Measurements from ENCODE around the gene KDM4B.
A peak's percentile ranks its signal among the peaks of the same experiment; 100 is the strongest.

Gene KDM4B

DNA sequence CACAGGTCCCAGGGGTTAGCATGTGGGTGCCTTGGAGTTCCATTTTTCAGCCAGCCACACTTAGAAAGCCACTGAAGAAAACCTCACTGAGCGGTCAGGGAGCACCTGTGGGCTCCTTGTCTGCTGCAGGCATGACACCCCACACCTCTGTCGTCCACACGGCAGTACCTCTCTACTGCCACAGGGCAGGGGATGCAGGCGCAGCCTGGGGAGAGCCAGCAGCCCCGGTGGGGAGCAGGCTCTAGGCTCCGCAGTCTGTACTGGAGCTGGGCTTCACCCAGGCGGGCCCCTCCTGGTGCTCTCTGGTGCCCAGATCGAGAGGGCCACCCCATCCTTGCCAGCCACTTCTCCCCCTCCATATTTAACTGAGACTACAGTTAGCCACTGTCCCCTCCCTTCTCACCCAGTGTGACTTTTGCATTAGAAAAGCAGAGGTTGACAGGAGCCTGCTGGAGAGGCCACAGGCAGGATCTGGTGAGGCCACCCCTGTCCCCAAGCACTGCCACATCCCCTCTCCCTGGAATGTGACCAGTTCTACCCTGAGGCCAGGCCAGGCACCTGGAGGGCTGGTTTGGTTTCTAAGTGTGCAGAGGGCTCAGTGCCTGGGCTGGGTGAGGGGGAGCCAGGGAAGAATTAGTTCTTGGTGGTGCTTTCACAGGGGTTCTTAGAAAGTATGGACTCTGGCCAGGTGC lies 104.4 kb downstream of the KDM4B start:
- no peak for DNase-seq (ENCODE audit: low read depth)

DNA sequence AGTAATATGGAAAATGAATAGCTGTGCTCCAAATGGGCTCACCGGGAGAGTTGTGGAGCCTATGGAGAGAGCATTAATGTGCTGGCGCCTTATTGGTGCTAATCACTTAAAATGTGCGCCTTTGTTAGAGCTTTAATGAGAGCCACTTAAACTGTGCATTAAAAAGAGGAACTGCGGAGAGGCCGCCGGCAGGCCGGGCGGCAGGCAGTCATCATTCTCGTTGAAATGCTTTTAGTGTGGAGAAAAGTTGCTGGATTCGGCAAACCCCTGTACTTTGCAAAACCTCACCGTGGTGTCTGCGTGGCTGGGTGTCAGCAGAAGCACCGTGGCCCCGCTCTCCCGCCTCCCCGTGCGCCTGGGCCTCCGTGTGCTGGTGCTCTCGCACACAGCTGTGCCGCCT lies 105.5 kb downstream of the KDM4B start:
- DNase-seq (ENCODE audit: low read depth), result no peak

DNA sequence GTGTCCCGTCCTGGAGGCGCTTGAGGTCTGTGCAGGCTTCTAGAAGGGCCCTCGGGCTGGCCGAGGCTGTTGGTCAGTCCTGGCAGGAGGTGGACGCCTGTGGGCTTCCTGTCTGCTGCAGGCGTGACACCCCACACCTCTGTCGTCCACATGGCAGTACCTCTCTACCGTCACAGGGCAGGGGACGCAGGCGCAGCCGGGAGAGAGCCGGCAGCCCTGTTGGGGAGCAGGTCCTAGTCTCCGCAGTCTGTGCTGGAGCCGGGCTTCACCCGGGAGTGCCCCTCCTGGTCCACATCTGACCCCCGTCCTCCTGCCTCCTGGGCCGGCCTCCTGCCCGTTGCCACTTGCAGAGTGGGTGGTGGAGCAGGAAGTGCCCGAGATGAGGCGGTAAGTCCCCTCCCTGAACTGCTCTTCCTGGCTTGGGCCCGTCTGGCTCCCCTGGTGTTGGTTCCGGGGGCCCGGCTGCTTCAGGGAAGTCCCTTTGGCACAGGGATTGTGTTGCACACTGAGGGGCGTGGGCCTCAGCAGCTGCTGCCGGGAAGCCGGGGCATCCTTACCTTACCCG lies 106.0 kb downstream of the KDM4B start:
- no peak for DNase-seq (ENCODE audit: low read depth)

DNA sequence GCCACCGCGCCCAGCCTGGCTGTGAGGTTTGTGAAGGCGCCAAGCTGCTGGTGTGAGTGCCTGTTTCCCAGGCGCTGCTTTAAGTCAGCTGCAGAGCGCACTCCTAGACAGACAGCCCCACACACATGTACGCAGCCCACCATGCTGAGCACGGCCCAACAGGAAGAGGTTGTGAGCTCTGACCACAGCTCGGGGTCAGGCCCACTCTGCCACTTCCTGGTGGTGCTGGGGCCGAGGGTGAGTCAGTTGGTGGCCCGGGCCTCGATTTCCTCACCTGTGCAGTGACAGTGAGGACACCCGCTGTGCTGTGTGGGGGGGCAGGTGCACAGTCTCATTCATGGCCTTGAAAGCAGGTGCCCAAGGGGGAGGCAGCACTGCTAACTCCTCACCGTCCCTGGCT lies 106.7 kb downstream of the KDM4B start:
- DNase-seq (ENCODE audit: low read depth), result no peak

DNA sequence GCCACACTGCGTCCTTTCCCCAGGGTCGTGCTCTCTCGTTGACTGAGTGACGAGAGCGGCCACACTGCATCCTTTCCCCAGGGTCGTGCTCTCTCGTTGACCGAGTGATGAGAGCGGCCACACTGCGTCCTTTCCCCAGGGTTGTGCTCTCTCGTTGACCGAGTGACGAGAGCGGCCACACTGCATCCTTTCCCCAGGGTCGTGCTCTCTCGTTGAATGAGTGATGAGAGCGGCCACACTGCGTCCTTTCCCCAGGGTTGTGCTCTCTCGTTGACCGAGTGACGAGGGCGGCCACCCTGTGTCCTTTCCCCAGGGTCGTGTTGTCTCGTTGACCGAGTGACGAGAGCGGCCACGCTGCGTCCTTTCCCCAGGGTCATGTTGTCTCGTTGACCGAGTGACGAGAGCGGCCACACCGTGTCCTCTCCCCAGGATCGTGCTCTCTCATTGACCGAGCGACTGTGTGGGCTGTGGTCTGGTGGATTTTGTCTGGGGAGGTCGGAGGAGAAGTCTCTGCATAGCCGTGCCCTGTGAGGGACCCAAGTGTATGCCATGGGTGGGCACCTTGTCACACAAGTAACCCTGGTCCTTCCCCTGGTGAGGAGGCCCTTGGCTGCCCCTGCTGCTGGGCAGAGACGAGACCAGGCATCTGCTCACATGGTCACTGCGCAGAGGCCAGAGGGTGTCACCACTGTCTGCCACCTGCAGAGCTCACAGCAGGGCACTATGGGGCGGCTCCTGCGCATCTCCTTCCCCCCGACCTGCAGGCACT lies 107.7 kb downstream of the KDM4B start:
- DNase-seq (ENCODE audit: low read depth), result no peak

DNA sequence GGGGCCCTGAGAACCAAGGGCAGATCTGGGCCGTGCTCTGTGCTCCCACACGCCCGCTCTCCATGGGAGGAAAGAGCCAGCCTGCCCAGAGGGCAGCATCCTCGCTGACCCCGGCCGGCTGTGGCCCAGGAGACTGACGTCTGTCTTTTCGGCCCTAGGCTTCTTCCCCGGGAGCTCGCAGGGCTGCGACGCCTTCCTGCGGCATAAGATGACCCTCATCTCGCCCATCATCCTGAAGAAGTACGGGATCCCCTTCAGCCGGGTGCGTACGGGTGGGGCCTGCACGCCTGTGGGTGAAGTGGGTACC lies 108.2 kb downstream of the KDM4B start:
- DNase-seq (ENCODE audit: low read depth), result no peak

DNA sequence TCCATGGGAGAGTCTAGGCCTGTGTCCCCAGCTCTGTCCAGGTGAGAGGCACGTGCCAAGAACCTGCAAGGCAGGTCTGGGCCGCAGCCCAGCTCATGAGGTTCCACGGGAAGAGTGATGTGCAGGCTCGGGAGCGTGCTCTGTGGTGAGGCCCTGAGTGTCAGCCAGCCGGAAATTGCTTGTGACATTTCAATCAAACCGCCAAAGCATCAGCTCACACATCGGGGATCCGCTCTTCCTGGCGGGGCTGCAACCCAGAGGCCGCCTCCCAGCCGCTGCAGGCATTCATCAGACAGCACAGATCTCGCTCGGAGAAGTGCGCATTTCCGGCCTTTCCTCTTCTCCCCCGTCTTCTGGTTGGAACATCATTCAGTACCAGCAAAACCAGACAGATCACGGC lies 109.3 kb downstream of the KDM4B start:
- DNase-seq (ENCODE audit: low read depth), result no peak

DNA sequence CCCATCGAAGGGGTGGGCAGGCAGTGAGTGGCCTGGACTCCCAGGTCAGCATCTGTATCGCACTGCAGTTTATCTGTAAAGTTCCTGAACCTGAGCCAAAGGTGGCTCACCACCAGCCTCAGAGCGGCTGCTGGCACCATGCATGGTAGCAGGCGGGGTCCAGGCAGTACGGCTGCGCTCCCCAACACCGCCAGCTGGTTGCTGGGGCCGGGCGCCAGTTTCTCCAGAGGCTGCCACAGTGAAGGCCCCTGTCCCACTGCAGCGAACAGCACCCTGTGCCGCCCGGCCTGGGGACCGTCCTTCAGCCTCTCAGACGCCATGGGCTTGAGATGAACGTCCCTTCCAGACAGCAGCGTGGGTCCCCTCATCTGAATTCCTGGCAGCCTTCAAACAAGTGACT lies 109.8 kb downstream of the KDM4B start:
- no peak for DNase-seq (ENCODE audit: low read depth)

DNA sequence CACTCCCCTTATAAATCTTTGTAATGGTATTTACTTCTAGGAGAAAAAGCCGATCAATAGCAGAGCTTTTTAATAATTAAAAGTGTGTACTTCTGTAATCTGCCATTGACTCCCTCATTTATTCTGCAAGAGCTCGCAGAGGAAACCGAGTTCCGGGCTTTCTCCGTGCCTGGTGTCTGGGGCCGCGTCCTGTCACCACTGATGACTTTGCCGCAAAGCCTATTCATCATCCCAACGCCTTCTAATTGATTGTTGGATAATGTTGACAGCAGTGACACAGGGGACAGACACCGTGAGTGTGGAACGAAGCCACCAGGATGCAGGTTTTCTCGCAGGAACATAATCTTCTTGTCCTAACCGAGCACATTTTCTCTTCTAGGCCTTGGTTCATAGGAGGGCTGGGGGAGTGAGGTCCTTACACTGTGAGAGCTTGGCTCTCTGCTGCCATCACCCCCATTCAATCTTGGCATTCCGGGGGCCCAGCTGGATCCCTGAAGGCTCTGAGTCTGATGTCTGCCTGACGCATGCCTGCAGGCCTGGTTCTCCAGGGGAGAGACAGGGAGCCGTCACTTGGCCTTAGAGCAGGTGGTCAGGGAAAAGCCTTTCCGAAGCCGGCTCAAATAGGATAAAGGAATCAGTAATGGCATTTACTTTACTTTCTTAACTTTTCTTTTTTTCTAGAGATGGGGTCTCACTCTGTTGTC lies 110.3 kb downstream of the KDM4B start:
- DNase-seq (ENCODE audit: low read depth), result no peak

DNA sequence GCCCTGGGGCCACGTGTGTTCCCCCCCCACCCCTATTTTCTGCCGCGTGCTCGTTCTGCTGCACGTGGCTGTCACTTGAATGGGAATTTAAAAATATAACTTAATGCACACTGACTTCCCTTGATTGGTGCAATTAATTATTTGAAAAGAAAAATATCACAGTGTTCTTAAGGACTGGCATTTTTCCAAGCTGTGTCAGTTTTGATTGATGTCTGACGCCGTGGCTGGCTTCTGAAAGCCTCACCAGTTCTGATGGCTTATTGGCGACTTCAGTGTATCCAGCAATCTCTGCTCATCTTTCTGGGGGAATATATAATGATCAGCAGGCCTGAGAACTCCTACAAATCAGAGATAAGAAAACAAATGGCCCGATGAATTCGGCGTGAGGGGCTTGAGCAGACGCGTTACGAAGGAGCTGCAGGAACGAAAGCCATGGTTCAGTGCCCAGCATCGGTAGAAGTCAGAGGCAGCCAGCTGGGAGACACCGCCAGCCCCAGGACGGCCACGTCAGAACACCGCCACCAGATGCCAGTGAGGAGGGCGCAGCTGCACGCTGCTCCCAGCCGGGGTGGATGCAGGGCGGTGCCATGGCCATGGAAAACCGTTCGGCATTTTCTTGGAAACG lies 111.2 kb downstream of the KDM4B start:
- DNase-seq (ENCODE audit: low read depth), result no peak

DNA sequence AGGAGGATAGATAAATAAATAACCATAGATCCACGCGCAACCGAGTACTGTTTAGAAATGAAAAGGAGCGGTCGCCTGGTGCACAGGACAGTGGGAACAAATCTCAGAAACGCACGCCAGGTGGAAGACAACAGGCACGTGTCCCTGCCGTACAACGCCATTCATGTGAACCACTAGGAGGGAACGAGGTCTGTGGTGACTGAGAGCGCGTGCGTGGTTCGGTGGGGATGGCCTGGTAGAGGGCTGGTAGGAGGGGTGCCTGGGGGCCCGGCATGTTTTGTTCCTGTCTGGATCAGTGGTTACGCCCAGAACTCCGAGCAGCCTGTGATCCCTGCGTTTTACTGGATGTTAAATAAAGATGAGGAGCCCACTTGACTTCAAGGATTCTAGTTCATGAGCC lies 111.9 kb downstream of the KDM4B start:
- no peak for DNase-seq (ENCODE audit: low read depth)

DNA sequence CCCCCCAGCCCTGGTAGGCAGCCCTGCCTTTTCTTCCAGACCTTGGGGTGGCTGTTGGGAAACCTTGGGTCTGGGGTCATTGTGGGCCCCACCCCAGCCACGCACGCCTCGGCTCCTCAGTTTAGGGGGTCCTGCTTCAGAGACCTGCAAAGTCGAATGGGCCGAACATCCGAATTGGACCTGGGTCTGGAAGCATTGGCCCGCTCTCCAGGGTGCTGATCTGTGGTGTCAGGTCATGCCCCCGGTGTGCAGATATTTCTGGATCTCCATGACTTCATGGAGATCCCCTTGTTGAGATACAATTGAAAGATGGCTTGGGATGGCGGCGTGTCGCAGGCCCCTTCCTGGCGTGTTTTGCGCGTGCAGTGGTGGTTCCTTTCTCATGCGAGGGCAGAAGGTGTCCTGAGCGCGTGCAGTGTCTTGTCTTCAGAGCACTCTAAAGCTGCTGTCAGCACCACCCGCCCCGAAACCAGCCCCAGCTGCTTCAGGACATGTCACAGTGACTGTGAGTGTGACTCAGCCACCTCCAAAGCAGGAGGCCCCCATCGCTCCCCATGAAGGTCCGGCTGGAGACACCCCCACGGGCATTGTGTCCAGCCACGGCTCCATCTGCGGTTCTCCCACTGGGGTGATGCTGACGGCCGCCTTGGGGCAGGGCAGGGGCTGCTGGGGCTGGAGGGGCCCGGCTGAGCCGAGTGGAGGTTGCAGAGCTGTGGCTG lies 112.7 kb downstream of the KDM4B start:
- DNase-seq (ENCODE audit: low read depth), result no peak

DNA sequence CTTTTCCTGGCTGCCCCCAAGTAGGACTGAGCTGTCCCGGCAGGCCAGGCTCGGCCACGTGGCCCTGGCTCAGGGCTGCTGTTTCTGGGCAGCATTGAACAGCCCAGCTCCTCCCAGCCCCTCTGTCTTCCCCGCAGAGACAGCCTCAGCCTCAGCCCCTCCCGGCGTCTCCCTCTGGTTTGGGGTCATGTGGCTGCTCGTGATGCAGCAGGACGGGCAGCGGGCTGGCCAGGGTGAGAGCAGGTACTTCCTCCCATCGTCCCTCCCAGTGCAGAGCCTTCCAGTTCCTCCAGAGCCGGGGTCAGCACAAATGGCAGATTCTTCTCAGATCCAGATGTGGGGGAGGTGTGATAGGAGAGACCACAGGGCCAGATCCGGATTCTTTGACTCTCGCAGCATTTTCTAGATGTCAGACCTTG lies 114.6 kb downstream of the KDM4B start:
- DNase-seq (ENCODE audit: low read depth), result no peak

DNA sequence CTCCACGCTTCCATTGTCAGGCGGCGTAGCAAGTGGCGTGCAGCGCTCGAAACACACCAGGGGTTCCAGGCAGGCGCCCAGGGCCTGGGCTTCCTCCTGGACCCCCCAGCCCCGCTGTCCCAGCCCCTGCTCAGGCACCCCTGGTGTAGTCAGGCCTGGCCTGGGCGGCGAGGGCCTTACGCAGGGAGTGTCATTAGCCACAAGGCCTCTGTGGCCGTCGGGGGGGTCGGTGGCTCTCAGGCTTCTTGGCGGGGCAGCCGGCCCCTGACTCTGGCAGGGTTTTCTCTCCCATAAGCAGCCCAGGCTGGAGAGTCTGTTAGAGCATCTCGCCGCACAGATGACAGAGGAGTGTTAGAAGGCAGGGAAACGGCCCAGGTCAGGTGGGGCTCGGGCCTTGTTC lies 116.7 kb downstream of the KDM4B start:
- DNase-seq (ENCODE audit: low read depth), result no peak

DNA sequence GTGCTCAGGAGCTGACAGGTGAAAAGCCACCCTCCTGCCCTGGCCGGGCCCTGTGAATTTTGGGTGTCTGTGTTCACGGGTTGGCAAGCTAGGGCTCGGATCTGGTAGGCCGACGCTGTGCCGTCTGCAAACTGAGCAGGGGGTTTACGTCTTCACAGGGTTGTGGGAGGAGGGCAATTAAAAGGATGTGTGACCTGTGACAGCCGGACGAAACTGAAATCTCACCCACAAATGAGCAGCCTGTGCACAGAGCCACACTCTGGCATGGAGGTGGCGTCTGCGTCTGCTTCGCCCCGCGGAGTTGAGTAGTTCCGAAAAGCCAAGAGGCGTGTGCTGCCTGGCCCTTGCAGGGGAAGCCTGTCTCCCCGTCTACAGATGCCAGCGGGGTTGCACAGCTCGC lies 117.3 kb downstream of the KDM4B start:
- no peak for DNase-seq (ENCODE audit: low read depth)

DNA sequence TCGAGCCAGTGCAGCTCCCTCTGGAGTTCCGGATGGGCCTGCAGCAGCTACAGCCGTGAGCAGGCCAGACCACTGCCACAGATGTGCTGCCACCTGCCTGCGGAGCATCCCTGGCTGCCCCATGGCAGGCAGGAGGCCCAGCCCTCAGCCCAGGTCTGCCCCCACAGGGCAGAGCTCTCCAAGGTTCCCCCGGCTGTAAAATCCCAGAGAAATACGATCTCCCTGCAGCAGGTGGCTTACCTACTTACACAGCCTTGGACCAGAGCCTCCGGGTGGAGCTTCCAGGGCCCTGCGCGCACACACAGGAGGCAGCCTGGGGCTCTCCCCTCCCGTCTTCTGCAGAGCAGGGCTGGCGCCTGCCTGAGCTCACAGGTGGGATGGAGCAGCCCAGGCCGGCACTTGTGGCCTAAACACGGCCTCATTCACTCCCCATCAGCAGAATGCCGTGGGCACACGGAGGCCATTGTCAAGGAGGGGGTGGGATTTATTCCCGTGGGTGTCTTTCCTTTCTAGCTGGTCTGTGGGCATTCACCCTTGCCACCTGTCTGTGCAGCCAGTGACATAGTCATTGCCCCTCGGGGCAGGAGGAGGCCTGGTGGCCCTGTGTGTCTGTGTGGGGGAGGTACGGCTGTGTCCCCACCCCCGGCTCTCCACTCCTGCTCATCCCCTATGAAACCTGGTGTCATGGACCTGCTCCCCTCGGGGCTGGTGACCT lies 118.0 kb downstream of the KDM4B start:
- DNase-seq (ENCODE audit: low read depth), result no peak

DNA sequence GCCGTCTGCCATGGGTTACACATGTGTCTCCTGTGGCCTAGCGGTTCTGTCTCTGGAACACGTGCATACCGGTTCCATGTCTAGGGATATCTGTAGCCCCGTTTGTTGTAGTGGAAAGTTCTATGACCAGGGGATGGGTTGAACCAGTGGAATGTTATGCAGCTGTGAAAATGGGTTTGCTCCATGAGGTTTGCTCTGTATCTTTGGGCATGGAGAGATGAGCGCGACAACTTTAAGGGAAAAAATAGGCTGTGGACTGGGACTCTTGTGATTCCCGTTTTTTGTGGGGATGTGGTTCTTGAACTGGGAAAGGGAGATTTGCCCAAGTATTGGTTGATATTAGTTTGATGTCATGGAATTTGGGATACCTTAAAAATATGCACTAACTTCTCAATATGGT lies 120.4 kb downstream of the KDM4B start:
- no peak for DNase-seq (ENCODE audit: low read depth)

DNA sequence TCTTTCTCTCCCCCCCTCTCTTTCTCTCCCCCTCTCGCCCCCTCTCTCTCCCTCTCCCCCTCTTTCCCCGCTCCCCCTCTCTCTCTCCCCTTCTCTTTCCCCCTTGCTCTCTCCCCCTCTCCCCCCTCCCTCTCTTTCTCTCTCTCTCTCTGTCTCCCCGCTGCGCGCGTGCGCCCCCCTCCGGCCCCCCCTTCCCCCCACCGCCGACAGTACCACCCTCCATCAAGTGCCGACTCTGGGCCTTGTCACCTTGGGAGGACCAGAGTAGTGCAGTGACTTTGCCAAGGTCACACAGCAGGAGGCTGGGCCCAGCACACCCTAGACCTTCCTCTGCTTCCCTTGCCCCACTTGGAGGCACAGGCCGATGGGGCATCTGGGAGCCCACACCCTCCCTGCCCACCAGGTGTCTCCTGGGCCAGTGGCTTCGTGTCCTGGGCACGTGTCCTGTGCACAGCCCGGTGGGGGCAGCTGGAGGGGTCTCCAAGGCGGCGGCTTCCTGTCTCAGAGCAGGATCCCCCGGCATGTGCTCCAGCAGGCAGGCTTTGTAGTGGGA lies 121.6 kb downstream of the KDM4B start:
- no peak for DNase-seq (ENCODE audit: low read depth)

DNA sequence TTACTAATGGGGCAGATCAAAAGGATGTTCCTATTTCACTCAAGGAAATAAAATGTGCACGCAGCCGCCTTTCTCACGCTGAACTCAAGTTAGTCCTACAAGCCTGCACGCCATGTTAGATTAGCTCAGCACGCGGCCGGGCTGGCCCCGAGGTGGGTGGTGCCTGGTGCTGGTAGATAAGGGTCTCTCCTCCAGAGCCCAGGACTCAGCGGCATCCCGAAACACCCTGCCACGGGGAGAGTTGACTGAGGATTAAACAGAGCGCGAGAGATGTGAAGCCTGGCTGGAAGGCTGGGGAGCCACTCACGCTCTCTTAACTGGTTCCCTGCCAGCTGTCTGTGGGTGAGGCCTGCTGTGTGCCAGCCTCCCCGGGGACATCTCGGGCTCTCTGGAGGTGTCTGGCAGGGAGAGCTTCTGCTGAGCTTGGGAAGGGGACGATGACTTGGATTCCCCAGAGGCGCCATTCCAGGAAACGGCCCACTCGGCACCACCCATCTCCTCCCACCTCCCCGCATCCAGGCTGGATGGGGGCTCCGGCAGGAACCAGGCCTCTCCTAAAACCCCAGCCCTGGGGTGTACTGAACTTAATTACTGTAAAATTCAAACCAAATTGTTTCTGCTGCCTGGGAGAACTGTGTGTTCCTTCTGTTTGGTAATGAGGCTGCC lies 122.2 kb downstream of the KDM4B start:
- DNase-seq (ENCODE audit: low read depth), result peak; percentile 31

DNA sequence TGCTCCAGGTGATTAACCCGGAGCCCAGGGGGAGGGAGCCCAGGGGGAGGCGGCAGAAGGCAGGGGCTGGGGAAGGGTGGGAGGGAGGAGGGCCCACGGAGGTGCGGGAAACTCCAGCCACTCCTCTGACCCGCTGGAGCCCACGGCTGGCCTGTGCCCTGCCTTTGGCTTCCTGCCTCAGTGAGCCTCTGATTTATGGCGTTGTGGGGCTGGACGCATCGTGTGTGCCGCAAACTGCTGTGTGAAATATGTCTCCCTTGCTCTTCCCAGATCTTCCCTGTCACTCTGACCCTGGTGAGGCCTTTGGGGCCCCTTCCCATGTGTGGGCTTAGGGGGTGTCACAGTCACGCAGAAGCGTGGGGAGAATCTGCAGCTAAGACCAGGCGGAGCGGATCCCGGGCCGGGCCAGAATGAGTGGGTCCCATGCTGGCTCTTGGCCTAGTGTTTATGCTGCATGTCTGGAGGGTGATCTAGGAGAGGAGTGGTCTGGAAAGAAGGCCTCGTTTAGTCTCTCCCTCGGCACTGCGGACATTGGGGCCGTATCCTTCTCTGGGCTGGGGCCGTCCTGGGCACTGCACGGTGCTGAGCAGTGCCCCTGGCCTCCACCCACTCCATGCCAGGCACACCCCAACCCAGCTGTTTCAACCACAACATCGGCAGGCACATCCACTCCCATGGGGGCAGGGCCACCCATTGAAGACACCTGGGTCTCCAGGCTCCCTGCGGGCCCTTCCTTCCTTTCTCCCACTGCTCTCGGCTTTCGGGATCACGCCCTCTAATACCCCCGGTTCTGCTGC lies 123.0 kb downstream of the KDM4B start:
- DNase-seq (ENCODE audit: low read depth), result no peak
